ENCODE results near the gene OR5AS1. TPM values are rescaled to one million over a fixed set of nuclear protein-coding genes. Genes with fewer than 3 reads are reported as not detected.

OR5AS1 gene
- not detected in 2 replicates for total RNA-seq

GRCh38 chr11:56027354-56027753 is at the start of gene OR5AS1:
Gene OR5AS1 (plus strand): TSS chr11:56027654. CDS start chr11:56030419, 2,765 bp downstream.

GRCh38 chr11:55994525-55994924 is 32.9 kb upstream of the OR5AS1 start, which contains the start of gene OR5F1:
Gene OR5F1 (minus strand): TSS chr11:55994625. CDS start chr11:55994625, 0 bp downstream.

Other genes starting within 250 kb of the OR5AS1 start
- not detected in 2 replicates for gene OR5D14, start 232.1 kb upstream of the OR5AS1 start, total RNA-seq
- not detected in 2 replicates for gene OR5L1, start 216.3 kb upstream of the OR5AS1 start, total RNA-seq
- not detected in 2 replicates for gene OR5D18, start 208.0 kb upstream of the OR5AS1 start, total RNA-seq
- not detected in 2 replicates for gene OR5L2, start 200.4 kb upstream of the OR5AS1 start, total RNA-seq
- not detected in 2 replicates for gene OR5D16, start 188.9 kb upstream of the OR5AS1 start, total RNA-seq
- not detected in 2 replicates for gene TRIM51, start 144.4 kb upstream of the OR5AS1 start, total RNA-seq
- gene OR5W2, start 113.1 kb upstream of the OR5AS1 start, total RNA-seq: not detected in 2 replicates
- not detected in 2 replicates for gene OR5I1, start 91.3 kb upstream of the OR5AS1 start, total RNA-seq
- not detected in 2 replicates for gene OR10AG1, start 57.7 kb upstream of the OR5AS1 start, total RNA-seq
- not detected in 2 replicates for gene OR5F1, start 33.0 kb upstream of the OR5AS1 start, total RNA-seq
- gene OR8I2, start 65.7 kb downstream of the OR5AS1 start, total RNA-seq: not detected in 2 replicates
- gene OR8H2, start 76.0 kb downstream of the OR5AS1 start, total RNA-seq: not detected in 2 replicates
- not detected in 2 replicates for gene OR8H3, start 94.7 kb downstream of the OR5AS1 start, total RNA-seq
- not detected in 2 replicates for gene OR8J3, start 112.5 kb downstream of the OR5AS1 start, total RNA-seq
- not detected in 2 replicates for gene OR8K5, start 132.7 kb downstream of the OR5AS1 start, total RNA-seq
- gene OR5J2, start 149.0 kb downstream of the OR5AS1 start, total RNA-seq: not detected in 2 replicates
- not detected in 2 replicates for gene OR5T2, start 206.6 kb downstream of the OR5AS1 start, total RNA-seq
- not detected in 2 replicates for gene OR5T3, start 224.6 kb downstream of the OR5AS1 start, total RNA-seq
- not detected in 2 replicates for gene OR5T1, start 246.5 kb downstream of the OR5AS1 start, total RNA-seq